ENCODE measurements around the gene GREB1L.

The GREB1L gene

GRCh38 chr18:21496277-21496835 is 254.3 kb downstream of the GREB1L start:
- no peak for DNase-seq

- DNase-seq = no peak
These were observed 258.0 kb downstream of the GREB1L start for GRCh38 chr18:21499997-21500396.

- DNase-seq = no peak
These were observed 260.6 kb downstream of the GREB1L start for GRCh38 chr18:21502661-21503060.

- no peak for DNase-seq
These were observed 266.1 kb downstream of the GREB1L start for GRCh38 chr18:21507913-21508701.

GRCh38 chr18:21509062-21509461 is 267.0 kb downstream of the GREB1L start:
- DNase-seq = no peak

GRCh38 chr18:21513292-21513691 is 271.3 kb downstream of the GREB1L start:
- no peak for DNase-seq

GRCh38 chr18:21513741-21514140 is 271.7 kb downstream of the GREB1L start:
- DNase-seq = no peak

- DNase-seq = no peak
These were observed 280.5 kb downstream of the GREB1L start for GRCh38 chr18:21522530-21522929.

GRCh38 chr18:21525916-21526315 is 283.9 kb downstream of the GREB1L start:
- no peak for DNase-seq

- no peak for DNase-seq
These were observed 284.4 kb downstream of the GREB1L start for GRCh38 chr18:21526463-21526862.

- no peak for DNase-seq
These were observed 292.3 kb downstream of the GREB1L start for GRCh38 chr18:21534327-21534726.

GRCh38 chr18:21538230-21538629 is 296.2 kb downstream of the GREB1L start:
- DNase-seq = no peak

- DNase-seq = no peak
These were observed 304.4 kb downstream of the GREB1L start for GRCh38 chr18:21546423-21546822.

GRCh38 chr18:21548647-21549046 is 306.6 kb downstream of the GREB1L start:
- DNase-seq = no peak

- DNase-seq = no peak
These were observed 308.5 kb downstream of the GREB1L start for GRCh38 chr18:21550510-21550970.

- no peak for DNase-seq
These were observed 315.7 kb downstream of the GREB1L start for GRCh38 chr18:21557607-21558253.

GRCh38 chr18:21559195-21559594 is 317.2 kb downstream of the GREB1L start:
- DNase-seq = no peak

- no peak for DNase-seq
These were observed 329.7 kb downstream of the GREB1L start for GRCh38 chr18:21571772-21572171.

All from CD4-positive, alpha-beta T cell treated with Interleukin-21 for 1 hour (primary cell).